SK-N-SH (cell line): ENCODE results near the gene RPS15A. TPM values are rescaled to one million over a fixed set of nuclear protein-coding genes. Genes with fewer than 3 reads are reported as not detected.

Experiments
- CTCF ChIA-PET: fragments of 300-600, 350-600 bp; formaldehyde crosslinking; extraction: SDS; loops from one replicate; lab custom pipeline; 2021; lab: Yijun Ruan, JAX
- POLR2A ChIA-PET: fragments of 350-600 bp; sonication (Branson Sonifier 250); formaldehyde crosslinking; extraction: SDS; loops from one replicate; lab custom pipeline; 2020; ENCODE audit warnings: antibody characterized with exemption, inconsistent platforms; lab: Yijun Ruan, JAX
- DNase-seq: peaks from one replicate; pipeline ENCODE4 v3.0.0; 2012
- H2AFZ ChIP-seq: fragments of 200-600 bp; sonication (generic); 2 replicates; pipeline ENCODE4 v1.8.1; 2016; ENCODE audit warnings: antibody characterized with exemption, mild to moderate bottlenecking, low read depth
- H3F3A ChIP-seq: fragments of 200-600 bp; sonication (generic); replicated peaks from 2 replicates; pipeline ENCODE3; 2016; ENCODE audit warnings: antibody characterized with exemption, mild to moderate bottlenecking; ENCODE audit not compliant: insufficient read depth
- H3K27ac ChIP-seq, 2 experiments: fragments of 200-500 bp in 1 of 2; fragments of 200-600 bp in 1 of 2; sonication (Bioruptor generic) in 1 of 2; sonication (generic), shearing (Covaris generic) in 1 of 2; 2 replicates each; pipeline versions ENCODE4 v1.5.1 to v1.6.1; 2014 to 2016; ENCODE audit warnings: low read depth in 2 of 2, inconsistent platforms in 1 of 2, low read length in 1 of 2, mild to moderate bottlenecking in 1 of 2, mixed read lengths in 1 of 2
- H3K27me3 ChIP-seq: fragments of 200-600 bp; sonication (generic), shearing (Covaris generic); 2 replicates; pipeline ENCODE4 v1.6.1; 2016; ENCODE audit warnings: mixed run types; ENCODE audit not compliant: insufficient read depth
- H3K36me3 ChIP-seq, 2 experiments: fragments of 200-500 bp in 1 of 2; fragments of 200-600 bp in 1 of 2; sonication (Bioruptor generic) in 1 of 2; sonication (generic) in 1 of 2; replicated peaks in 1 of 2; 2 replicates each; pipeline versions ENCODE3 to v1.5.1; 2014 to 2016; ENCODE audit warnings: low read length in 1 of 2, mild to moderate bottlenecking in 1 of 2; ENCODE audit not compliant: insufficient read depth in 2 of 2, control insufficient read depth in 1 of 2
- H3K4me1 ChIP-seq, 2 experiments: fragments of 200-500 bp in 1 of 2; fragments of 200-600 bp in 1 of 2; sonication (Bioruptor generic) in 1 of 2; sonication (generic), shearing (Covaris generic) in 1 of 2; 2 replicates each; pipeline versions ENCODE4 v1.5.1 to v1.6.1; 2014 to 2016; ENCODE audit warnings: low read depth in 1 of 2, low read length in 1 of 2, mixed run types in 1 of 2; ENCODE audit not compliant: insufficient read depth in 2 of 2, control insufficient read depth in 1 of 2
- H3K4me2 ChIP-seq: fragments of 200-600 bp; sonication (generic), shearing (Covaris generic); 2 replicates; pipeline ENCODE4 v1.6.1; 2017; ENCODE audit warnings: mixed run types
- H3K4me3 ChIP-seq, 2 experiments: fragments of 200-500 bp in 1 of 2; fragments of 200-600 bp in 1 of 2; sonication (Bioruptor generic) in 1 of 2; sonication (generic), shearing (Covaris generic) in 1 of 2; 2 replicates each; pipeline versions ENCODE4 v1.5.1 to v1.8.1; 2014 to 2016; ENCODE audit warnings: low read depth in 2 of 2, inconsistent platforms in 1 of 2, low read length in 1 of 2, mild to moderate bottlenecking in 1 of 2, mixed read lengths in 1 of 2, moderate library complexity in 1 of 2
- H3K79me2 ChIP-seq: fragments of 200-600 bp; sonication (generic); 2 replicates; pipeline ENCODE4 v1.8.1; 2017; ENCODE audit warnings: mild to moderate bottlenecking; ENCODE audit not compliant: insufficient read depth
- H3K9ac ChIP-seq: fragments of 200-600 bp; sonication (generic); 2 replicates; pipeline ENCODE4 v1.6.1; 2017; ENCODE audit warnings: mixed run types
- H3K9me2 ChIP-seq: fragments of 200-600 bp; sonication (generic); 2 replicates; pipeline ENCODE4 v1.6.1; 2017; ENCODE audit warnings: mixed run types
- H3K9me3 ChIP-seq: fragments of 200-600 bp; sonication (generic); 2 replicates; pipeline ENCODE4 v1.6.1; 2017; ENCODE audit warnings: mixed run types, mild to moderate bottlenecking, moderate library complexity
- H4K20me1 ChIP-seq: fragments of 200-600 bp; sonication (generic); 2 replicates; pipeline ENCODE4 v1.6.1; 2017; ENCODE audit warnings: mild to moderate bottlenecking, mixed run types; ENCODE audit not compliant: insufficient read depth
- EP300 ChIP-seq, 2 experiments: IDR thresholded peaks; 2 replicates each; pipeline versions ENCODE4 v1.4.0 to v1.6.1; 2012; ENCODE audit warnings: borderline replicate concordance in 1 of 2, low read depth in 1 of 2, low read length in 1 of 2
- FOSL2 ChIP-seq: IDR thresholded peaks from 2 replicates; pipeline ENCODE4 v1.4.0; 2012; ENCODE audit warnings: low read depth, mild to moderate bottlenecking, moderate library complexity, borderline replicate concordance
- GATA2 ChIP-seq: sonication (generic); formaldehyde crosslinking; IDR thresholded peaks from 2 replicates; pipeline ENCODE4 v1.5.0; 2020; ENCODE audit warnings: mild to moderate bottlenecking, missing genetic modification reagents
- IRF3 ChIP-seq: fragments of 150-350 bp; IDR thresholded peaks from 2 replicates; pipeline ENCODE4 v1.6.1; 2016; ENCODE audit warnings: mild to moderate bottlenecking, low read depth, low read length
- MEF2A ChIP-seq: IDR thresholded peaks from 2 replicates; pipeline ENCODE4 v1.4.0; 2012; ENCODE audit warnings: low read depth, borderline replicate concordance
- MXI1 ChIP-seq: IDR thresholded peaks from 2 replicates; pipeline ENCODE4 v1.6.1; 2012; ENCODE audit warnings: mild to moderate bottlenecking, low read depth, low read length, improper control_type of control experiment
- RAD21 ChIP-seq: IDR thresholded peaks from 2 replicates; pipeline ENCODE4 v1.6.1; 2012; ENCODE audit warnings: mild to moderate bottlenecking, low read length
- TAF1 ChIP-seq: IDR thresholded peaks from 2 replicates; pipeline ENCODE4 v1.6.1; 2012; ENCODE audit warnings: low read depth, mild to moderate bottlenecking, low read length, moderate library complexity, borderline replicate concordance
- TCF12 ChIP-seq: IDR thresholded peaks from 2 replicates; pipeline ENCODE4 v1.4.0; 2012
- TEAD4 ChIP-seq: IDR thresholded peaks from 2 replicates; pipeline ENCODE4 v1.4.0; 2012; ENCODE audit warnings: mild to moderate bottlenecking, borderline replicate concordance; ENCODE audit not compliant: insufficient read depth
- WGBS: methylation state at CpG from one replicate; pipeline ENCODE4 v1.1.6; 2017; ENCODE audit warnings: low lambda C conversion rate; 5-methylcytosine and 5-hydroxymethylcytosine counted together
- polyA plus RNA-seq, 3 experiments: library from polyadenylated mRNA; depleted of rRNA; stranded (reverse); fragments of >200 nt; gene quantifications; 2 replicates each; pipeline ENCODE4 v1.2.3, GENCODE V29; 2012
- TF ChIP-seq, protein P1 (sequence below): IDR thresholded peaks from 2 replicates; pipeline ENCODE4 v1.6.1; 2012; ENCODE audit warnings: mild to moderate bottlenecking, low read depth, low read length, moderate library complexity
- TF ChIP-seq, protein P2 (sequence below): IDR thresholded peaks from 2 replicates; pipeline ENCODE4 v1.4.0; 2012; ENCODE audit warnings: low read depth, borderline replicate concordance

Gene RPS15A
- polyA plus RNA-seq, 1 of the 3 experiments (the other 2 are of a cell fraction), result 6,745 TPM

DNA sequence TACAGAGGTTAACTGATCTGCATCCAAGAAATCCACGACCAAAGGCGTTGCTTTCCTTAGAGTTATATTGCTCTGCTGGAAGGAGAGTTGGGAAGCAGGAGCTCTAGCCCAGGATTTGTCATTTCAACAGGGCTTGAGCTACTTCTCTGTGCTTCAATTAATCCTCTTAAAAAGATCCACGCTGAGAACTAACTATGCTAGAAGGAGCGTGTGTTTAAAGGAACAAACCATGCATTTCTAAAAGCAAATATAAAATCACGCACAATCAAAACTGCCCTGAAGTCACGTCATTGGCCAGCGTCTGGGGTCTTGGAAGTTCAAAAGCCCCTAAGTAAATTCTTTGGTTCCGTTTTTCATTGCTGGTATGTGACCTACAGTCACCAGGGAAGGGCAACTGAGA, 10.2 kb upstream of the RPS15A start:
- no peak for DNase-seq
- H4K20me1 ChIP-seq, result peaks cover 38% of the 10 kb centered on the region
- ChIA-PET CTCF (interaction anchor here (1.0 to 1.2 kb wide), 3 partner anchors 10 to 44 kb away, joined by 3 to 5 read pairs (median 3); partner anchors contain the start of gene RPS15A), POLR2A (interaction anchor here (1.6 to 4.9 kb wide), 3 partner anchors 8 to 15 kb away, joined by 3 to 56 read pairs (median 9); partner anchors contain the start of gene RPS15A)
- peak overlapping the region; percentile 40 to 86 for H3K27ac ChIP-seq
- H3K27me3 ChIP-seq, result no peaks in the 10 kb centered on the region
- H3K9me3 ChIP-seq, result no peaks in the 10 kb centered on the region
- 14% methylated on average over 8 of the region's 8 CpGs for WGBS
- H3F3A ChIP-seq, result peaks cover 26% of the 10 kb centered on the region
- no peak overlapping the region for H2AFZ ChIP-seq
- peak overlapping the region; percentile 96 for H3K9ac ChIP-seq
- H3K4me1 ChIP-seq, result peaks cover 11 to 38% of the 10 kb centered on the region in 2 experiments; a peak in 3 of 4 replicates
- H3K4me3 ChIP-seq, result peak overlapping the region; percentile 97 to 98
- H3K9me2 ChIP-seq, result no peaks in the 10 kb centered on the region
- peaks cover 23 to 25% of the 10 kb centered on the region in 2 experiments for H3K36me3 ChIP-seq
- TF ChIP-seq TEAD4 (no peak), MXI1 (no peak), MEF2A (no peak)
- TF ChIP-seq, protein P1, sequence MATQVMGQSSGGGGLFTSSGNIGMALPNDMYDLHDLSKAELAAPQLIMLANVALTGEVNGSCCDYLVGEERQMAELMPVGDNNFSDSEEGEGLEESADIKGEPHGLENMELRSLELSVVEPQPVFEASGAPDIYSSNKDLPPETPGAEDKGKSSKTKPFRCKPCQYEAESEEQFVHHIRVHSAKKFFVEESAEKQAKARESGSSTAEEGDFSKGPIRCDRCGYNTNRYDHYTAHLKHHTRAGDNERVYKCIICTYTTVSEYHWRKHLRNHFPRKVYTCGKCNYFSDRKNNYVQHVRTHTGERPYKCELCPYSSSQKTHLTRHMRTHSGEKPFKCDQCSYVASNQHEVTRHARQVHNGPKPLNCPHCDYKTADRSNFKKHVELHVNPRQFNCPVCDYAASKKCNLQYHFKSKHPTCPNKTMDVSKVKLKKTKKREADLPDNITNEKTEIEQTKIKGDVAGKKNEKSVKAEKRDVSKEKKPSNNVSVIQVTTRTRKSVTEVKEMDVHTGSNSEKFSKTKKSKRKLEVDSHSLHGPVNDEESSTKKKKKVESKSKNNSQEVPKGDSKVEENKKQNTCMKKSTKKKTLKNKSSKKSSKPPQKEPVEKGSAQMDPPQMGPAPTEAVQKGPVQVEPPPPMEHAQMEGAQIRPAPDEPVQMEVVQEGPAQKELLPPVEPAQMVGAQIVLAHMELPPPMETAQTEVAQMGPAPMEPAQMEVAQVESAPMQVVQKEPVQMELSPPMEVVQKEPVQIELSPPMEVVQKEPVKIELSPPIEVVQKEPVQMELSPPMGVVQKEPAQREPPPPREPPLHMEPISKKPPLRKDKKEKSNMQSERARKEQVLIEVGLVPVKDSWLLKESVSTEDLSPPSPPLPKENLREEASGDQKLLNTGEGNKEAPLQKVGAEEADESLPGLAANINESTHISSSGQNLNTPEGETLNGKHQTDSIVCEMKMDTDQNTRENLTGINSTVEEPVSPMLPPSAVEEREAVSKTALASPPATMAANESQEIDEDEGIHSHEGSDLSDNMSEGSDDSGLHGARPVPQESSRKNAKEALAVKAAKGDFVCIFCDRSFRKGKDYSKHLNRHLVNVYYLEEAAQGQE, result no peak
- TF ChIP-seq, protein P2, sequence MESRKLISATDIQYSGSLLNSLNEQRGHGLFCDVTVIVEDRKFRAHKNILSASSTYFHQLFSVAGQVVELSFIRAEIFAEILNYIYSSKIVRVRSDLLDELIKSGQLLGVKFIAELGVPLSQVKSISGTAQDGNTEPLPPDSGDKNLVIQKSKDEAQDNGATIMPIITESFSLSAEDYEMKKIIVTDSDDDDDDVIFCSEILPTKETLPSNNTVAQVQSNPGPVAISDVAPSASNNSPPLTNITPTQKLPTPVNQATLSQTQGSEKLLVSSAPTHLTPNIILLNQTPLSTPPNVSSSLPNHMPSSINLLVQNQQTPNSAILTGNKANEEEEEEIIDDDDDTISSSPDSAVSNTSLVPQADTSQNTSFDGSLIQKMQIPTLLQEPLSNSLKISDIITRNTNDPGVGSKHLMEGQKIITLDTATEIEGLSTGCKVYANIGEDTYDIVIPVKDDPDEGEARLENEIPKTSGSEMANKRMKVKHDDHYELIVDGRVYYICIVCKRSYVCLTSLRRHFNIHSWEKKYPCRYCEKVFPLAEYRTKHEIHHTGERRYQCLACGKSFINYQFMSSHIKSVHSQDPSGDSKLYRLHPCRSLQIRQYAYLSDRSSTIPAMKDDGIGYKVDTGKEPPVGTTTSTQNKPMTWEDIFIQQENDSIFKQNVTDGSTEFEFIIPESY, result no peak
- peak overlapping the region; percentile 72 for H3K4me2 ChIP-seq
- H3K79me2 ChIP-seq, result peaks cover 75% of the 10 kb centered on the region

- Histone ChIP-seq H3K36me3 (peaks cover 29 to 33% of the 10 kb centered on the region in 2 experiments), H3K4me3 (peak overlapping the region; percentile 97 to 98), H3K27ac (no peak overlapping the region), H3K27me3 (no peaks in the 10 kb centered on the region), H3K4me1 (peaks cover 11 to 31% of the 10 kb centered on the region in 2 experiments; a peak in 3 of 4 replicates), H4K20me1 (peaks cover 38% of the 10 kb centered on the region), H2AFZ (no peak overlapping the region), H3K9ac (peak overlapping the region; percentile 96; the same call in 1 of the 2 replicates), H3K4me2 (peak overlapping the region; percentile 72), H3K9me3 (no peaks in the 10 kb centered on the region), H3K79me2 (peaks cover 78% of the 10 kb centered on the region), H3K9me2 (no peaks in the 10 kb centered on the region), H3F3A (peaks cover 33% of the 10 kb centered on the region)
- no peak for DNase-seq
- CTCF ChIA-PET, result no interaction called here
- POLR2A ChIA-PET, result interaction anchor here (4.9 kb wide), 1 partner anchor 10 kb away, joined by 56 read pairs; the partner anchor contains the start of gene RPS15A
- WGBS, result 73% methylated on average over 3 of the region's 3 CpGs
- TF ChIP-seq EP300 (IDR thresholded peaks at IDR 0.05; ENCODE audit: borderline replicate concordance in 1 of 2, low read depth in 1 of 2, low read length in 1 of 2) (no peak), TCF12 (no peak), TAF1 (no peak), GATA2 (CRISPR knock-in tag) (no peak), RAD21 (no peak), IRF3 (no peak), FOSL2 (no peak)
- TF ChIP-seq, protein P2, result no peak
- TF ChIP-seq, protein P1, result no peak
Measured at GRCh38 chr16:18799500-18799899, 9.4 kb upstream of the RPS15A start.
